Measurements from ENCODE around the gene HECW1. TPM values are rescaled to one million over a fixed set of nuclear protein-coding genes. Genes with fewer than 3 reads are reported as not detected.

HECW1 gene
- total RNA-seq, 1 donor from 2014 or later: 0.46 TPM

DNA sequence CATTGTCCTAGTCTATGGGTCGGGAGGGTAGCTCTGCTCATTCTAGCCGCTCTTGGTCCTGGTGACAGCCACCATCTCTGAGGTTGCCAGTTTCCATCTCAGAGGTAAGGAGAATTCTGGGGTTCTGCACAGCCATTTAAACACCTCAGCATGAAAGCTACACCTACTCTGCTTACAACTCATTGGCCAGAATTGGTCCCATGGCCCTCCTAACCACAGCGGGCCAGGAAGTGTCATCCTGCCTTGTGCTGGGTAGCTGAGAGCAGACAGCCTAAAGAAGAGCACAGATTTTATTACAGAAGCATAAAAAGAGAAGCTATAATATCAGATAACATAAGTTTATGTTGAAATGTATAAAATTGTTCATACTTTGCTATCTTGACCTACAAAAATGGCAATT, 152.7 kb downstream of the HECW1 start:
- Histone ChIP-seq H3K27me3 (ENCODE audit: control insufficient read depth, insufficient read depth, low read length) (no peaks in the 10 kb centered on the region), H3K36me3 (ENCODE audit: control insufficient read depth, insufficient read depth, low read length) (no peaks in the 10 kb centered on the region), H3K4me3 (ENCODE audit: low read depth, low read length) (no peak overlapping the region)
- DNase-seq (ENCODE audit: low read depth): no peak
- TF ChIP-seq, protein P1, sequence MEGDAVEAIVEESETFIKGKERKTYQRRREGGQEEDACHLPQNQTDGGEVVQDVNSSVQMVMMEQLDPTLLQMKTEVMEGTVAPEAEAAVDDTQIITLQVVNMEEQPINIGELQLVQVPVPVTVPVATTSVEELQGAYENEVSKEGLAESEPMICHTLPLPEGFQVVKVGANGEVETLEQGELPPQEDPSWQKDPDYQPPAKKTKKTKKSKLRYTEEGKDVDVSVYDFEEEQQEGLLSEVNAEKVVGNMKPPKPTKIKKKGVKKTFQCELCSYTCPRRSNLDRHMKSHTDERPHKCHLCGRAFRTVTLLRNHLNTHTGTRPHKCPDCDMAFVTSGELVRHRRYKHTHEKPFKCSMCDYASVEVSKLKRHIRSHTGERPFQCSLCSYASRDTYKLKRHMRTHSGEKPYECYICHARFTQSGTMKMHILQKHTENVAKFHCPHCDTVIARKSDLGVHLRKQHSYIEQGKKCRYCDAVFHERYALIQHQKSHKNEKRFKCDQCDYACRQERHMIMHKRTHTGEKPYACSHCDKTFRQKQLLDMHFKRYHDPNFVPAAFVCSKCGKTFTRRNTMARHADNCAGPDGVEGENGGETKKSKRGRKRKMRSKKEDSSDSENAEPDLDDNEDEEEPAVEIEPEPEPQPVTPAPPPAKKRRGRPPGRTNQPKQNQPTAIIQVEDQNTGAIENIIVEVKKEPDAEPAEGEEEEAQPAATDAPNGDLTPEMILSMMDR (IDR thresholded peaks at IDR 0.05; ENCODE audit: insufficient read depth, low read length, poor library complexity, severe bottlenecking): no peak

DNA sequence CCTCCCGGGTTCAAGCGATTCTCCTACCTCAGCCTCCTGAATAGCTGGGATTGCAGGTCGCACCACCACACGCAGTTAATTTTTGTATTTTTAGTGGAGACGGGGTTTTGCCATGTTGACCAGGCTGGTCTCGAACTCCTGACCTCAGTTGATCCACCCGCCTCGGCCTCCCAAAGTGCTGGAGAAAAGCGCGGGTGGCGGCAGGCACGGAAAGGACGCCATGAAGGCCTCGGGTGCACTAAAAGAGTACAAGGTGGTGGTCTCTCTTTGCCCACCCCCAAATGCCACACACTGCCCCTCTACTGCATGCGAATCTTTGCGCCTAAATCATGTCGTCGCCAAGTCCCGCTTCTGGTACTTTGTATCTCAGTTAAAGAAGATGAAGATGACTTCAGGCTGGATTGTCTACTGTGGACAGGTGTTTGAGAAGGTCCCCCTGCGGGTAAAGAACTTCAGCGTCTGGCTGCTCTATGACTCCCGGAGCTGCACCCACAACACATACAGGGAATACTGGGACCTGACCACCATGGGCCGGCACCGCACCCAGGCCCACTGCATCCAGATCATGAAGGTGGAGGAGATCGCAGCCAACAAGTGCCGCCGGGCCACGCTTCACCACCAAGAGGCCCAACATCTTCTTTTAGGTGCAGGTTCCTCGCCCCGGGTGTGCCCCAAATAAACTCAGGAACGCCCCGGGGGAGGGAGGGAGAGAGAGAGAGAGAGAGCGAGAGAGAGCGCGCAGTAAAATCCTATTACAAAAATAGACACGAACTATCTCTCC, 161.7 kb downstream of the HECW1 start:
- no peaks in the 10 kb centered on the region for H3K27me3 ChIP-seq (ENCODE audit: control insufficient read depth, insufficient read depth, low read length)
- no peaks in the 10 kb centered on the region for H3K36me3 ChIP-seq (ENCODE audit: control insufficient read depth, insufficient read depth, low read length)
- TF ChIP-seq, protein P1 (IDR thresholded peaks at IDR 0.05; ENCODE audit: insufficient read depth, low read length, poor library complexity, severe bottlenecking): no peak
- no peak for DNase-seq (ENCODE audit: low read depth)
- H3K4me3 ChIP-seq (ENCODE audit: low read depth, low read length): no peak overlapping the region

DNA sequence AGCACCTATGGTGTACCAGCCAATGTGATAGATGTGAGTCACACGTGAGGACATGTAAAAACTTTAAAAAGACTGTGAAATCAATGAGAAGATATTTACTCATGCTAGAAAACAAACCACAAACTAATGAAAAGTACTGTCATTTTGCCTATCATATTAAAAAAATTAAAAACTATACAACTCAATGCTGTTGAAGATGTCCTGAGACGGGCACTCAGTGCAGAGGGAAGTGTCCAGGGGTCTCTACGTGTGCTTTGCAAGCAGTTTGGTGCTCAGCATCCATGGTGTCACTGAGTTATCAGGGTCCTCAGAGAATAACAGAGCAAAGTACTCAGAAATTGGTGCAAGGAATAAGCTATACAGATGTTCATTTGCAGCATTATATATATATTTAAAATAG, 162.3 kb downstream of the HECW1 start:
- no peak overlapping the region for H3K4me3 ChIP-seq (ENCODE audit: low read depth, low read length)
- TF ChIP-seq, protein P1 (IDR thresholded peaks at IDR 0.05; ENCODE audit: insufficient read depth, low read length, poor library complexity, severe bottlenecking): no peak
- no peaks in the 10 kb centered on the region for H3K36me3 ChIP-seq (ENCODE audit: control insufficient read depth, insufficient read depth, low read length)
- no peak for DNase-seq (ENCODE audit: low read depth)
- H3K27me3 ChIP-seq (ENCODE audit: control insufficient read depth, insufficient read depth, low read length): no peaks in the 10 kb centered on the region

DNA sequence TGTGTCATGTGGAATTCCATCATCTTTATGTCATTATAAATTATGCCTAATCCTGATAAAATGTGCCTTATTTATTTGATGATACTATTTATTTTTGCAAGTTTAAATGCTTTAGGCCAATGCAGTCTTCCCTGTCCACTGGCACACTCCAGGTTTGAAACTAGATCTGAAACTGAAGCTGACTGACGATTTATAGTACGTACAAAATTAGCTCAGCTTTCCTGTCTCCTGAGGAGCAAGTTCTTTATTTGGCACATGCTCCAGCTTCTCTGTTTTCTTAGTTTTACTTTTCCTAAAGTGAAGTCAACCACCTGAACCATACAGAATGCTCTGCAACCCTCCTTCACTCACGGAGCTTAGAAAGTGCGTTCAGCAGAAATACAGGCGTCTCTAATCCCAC, 164.1 kb downstream of the HECW1 start:
- no peak overlapping the region for H3K4me3 ChIP-seq (ENCODE audit: low read depth, low read length)
- peaks cover 2% of the 10 kb centered on the region for H3K27me3 ChIP-seq (ENCODE audit: control insufficient read depth, insufficient read depth, low read length)
- DNase-seq (ENCODE audit: low read depth): no peak
- no peaks in the 10 kb centered on the region for H3K36me3 ChIP-seq (ENCODE audit: control insufficient read depth, insufficient read depth, low read length)
- TF ChIP-seq, protein P1 (IDR thresholded peaks at IDR 0.05; ENCODE audit: insufficient read depth, low read length, poor library complexity, severe bottlenecking): no peak

DNA sequence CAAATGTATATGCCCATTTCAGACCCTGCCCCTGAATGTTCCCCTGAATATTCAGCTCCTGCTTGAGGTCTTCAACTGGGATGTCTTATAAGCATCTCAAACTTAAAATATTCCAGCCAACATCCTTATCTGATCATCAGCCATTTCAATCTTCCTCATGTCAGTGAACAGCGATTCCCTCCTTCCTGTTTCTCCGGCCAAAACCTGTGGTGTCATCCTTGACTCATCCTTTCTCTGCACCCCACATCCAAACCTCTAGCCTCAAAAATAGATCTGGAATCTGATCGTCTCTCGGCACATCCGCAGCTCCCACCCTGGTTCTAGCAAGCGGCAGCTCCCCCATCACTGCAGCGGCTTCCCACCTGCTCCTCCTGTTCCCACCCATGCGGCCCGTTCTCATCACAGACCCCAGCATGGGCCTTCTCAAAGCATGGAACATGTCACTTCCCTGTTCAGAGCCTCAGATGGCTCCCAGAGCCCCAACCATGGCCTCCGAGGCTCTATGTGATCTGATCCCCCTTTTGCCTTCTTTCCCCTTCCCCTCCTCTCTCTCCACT, 165.7 kb downstream of the HECW1 start:
- peaks cover 4% of the 10 kb centered on the region for H3K27me3 ChIP-seq (ENCODE audit: control insufficient read depth, insufficient read depth, low read length)
- DNase-seq (ENCODE audit: low read depth): no peak

More for the DNA sequence above, 165.7 kb downstream of the HECW1 start:
- H3K36me3 ChIP-seq (ENCODE audit: control insufficient read depth, insufficient read depth, low read length): no peaks in the 10 kb centered on the region
- TF ChIP-seq, protein P1 (IDR thresholded peaks at IDR 0.05; ENCODE audit: insufficient read depth, low read length, poor library complexity, severe bottlenecking): no peak
- no peak overlapping the region for H3K4me3 ChIP-seq (ENCODE audit: low read depth, low read length)
